SK-N-SH treated with all-trans-retinoic acid at 6 μM for 48 hours (cell line): ENCODE measurements around the gene KRT17.

Source experiments
- ATAC-seq: fragments of 200-7000 bp; cut with Tn5 transposase; 3 replicates; pipeline ENCODE4 v1.9.1; 2020; ENCODE audit warnings: mild to moderate bottlenecking, moderate library complexity
- ARNTL ChIP-seq: fragments of 450-650 bp; formaldehyde crosslinking; IDR thresholded peaks from 2 replicates; pipeline ENCODE4 v1.5.0; 2020; ENCODE audit warnings: low read depth, mild to moderate bottlenecking, moderate library complexity, borderline replicate concordance
- BACH2 ChIP-seq: fragments of 250-450 bp; sonication (Bioruptor Pico); IDR thresholded peaks from 2 replicates; pipeline ENCODE4 v1.9.0; 2021; ENCODE audit warnings: mild to moderate bottlenecking, borderline replicate concordance
- CSRNP3 ChIP-seq: fragments of 250-450 bp; sonication (Bioruptor Pico); IDR thresholded peaks from 2 replicates; pipeline ENCODE4 v1.5.1; 2021; ENCODE audit warnings: mild to moderate bottlenecking, moderate library complexity
- ESRRG ChIP-seq: fragments of 250-450 bp; sonication (Bioruptor Pico); IDR thresholded peaks from 2 replicates; pipeline ENCODE4 v1.6.1; 2021; ENCODE audit warnings: mild to moderate bottlenecking
- GLIS3 ChIP-seq: fragments of 250-450 bp; sonication (Bioruptor Pico); IDR thresholded peaks from 2 replicates; pipeline ENCODE4 v1.5.0; 2020; ENCODE audit warnings: mild to moderate bottlenecking, moderate library complexity
- ISL1 ChIP-seq: fragments of 250-450 bp; sonication (Bioruptor Pico); IDR thresholded peaks from 2 replicates; pipeline ENCODE4 v2.1.2; 2022; ENCODE audit warnings: mild to moderate bottlenecking, moderate library complexity
- OSR1 ChIP-seq: fragments of 250-450 bp; sonication (Bioruptor Pico); IDR thresholded peaks from 2 replicates; pipeline ENCODE4 v1.8.0; 2022; ENCODE audit warnings: moderate library complexity, mild to moderate bottlenecking, inconsistent platforms
- PATZ1 ChIP-seq: fragments of 250-450 bp; sonication (Bioruptor Pico); IDR thresholded peaks from 2 replicates; pipeline ENCODE4 v1.8.0; 2020; ENCODE audit warnings: mild to moderate bottlenecking, moderate library complexity, borderline replicate concordance
- RARB ChIP-seq: fragments of 250-450 bp; sonication (Bioruptor Pico); IDR thresholded peaks from 2 replicates; pipeline ENCODE4 v1.8.0; 2021; ENCODE audit warnings: mild to moderate bottlenecking, moderate library complexity
- SNAI2 ChIP-seq: fragments of 250-450 bp; sonication (Bioruptor Pico); IDR thresholded peaks from 2 replicates; pipeline ENCODE4 v1.5.0; 2020; ENCODE audit warnings: mild to moderate bottlenecking, moderate library complexity
- TCF4 ChIP-seq: fragments of 250-450 bp; sonication (Bioruptor Pico); IDR thresholded peaks from 2 replicates; pipeline ENCODE4 v1.8.0; 2021; ENCODE audit warnings: mild to moderate bottlenecking, moderate library complexity, borderline replicate concordance
- TOX ChIP-seq: fragments of 250-450 bp; sonication (Bioruptor Pico); IDR thresholded peaks from 2 replicates; pipeline ENCODE4 v1.8.0; 2021; ENCODE audit warnings: mild to moderate bottlenecking, moderate library complexity, borderline replicate concordance
- ZC3H10 ChIP-seq: fragments of 250-450 bp; sonication (Bioruptor Pico); IDR thresholded peaks from 2 replicates; pipeline ENCODE4 v1.5.1; 2021; ENCODE audit warnings: mild to moderate bottlenecking, moderate library complexity
- ZFP3 ChIP-seq: fragments of 250-450 bp; sonication (Bioruptor Pico); IDR thresholded peaks from 2 replicates; pipeline ENCODE4 v1.5.0; 2020; ENCODE audit warnings: mild to moderate bottlenecking, moderate library complexity
- ZFP30 ChIP-seq: fragments of 450-650 bp; formaldehyde crosslinking; IDR thresholded peaks from 2 replicates; pipeline ENCODE4 v1.5.0; 2022; ENCODE audit warnings: mild to moderate bottlenecking, moderate library complexity
- ZNF565 ChIP-seq: fragments of 450-650 bp; formaldehyde crosslinking; conservative IDR thresholded peaks from 2 replicates; pipeline ENCODE4 v1.5.0; 2020; ENCODE audit warnings: low read depth, mild to moderate bottlenecking, moderate library complexity
- ZNF70 ChIP-seq: fragments of 450-650 bp; formaldehyde crosslinking; IDR thresholded peaks from 2 replicates; pipeline ENCODE4 v1.5.0; 2020; ENCODE audit warnings: mild to moderate bottlenecking, moderate library complexity
- ZNF8 ChIP-seq: fragments of 450-650 bp; formaldehyde crosslinking; IDR thresholded peaks from 2 replicates; pipeline ENCODE4 v1.5.0; 2020; ENCODE audit warnings: mild to moderate bottlenecking, moderate library complexity
- TF ChIP-seq, protein P1 (sequence below): fragments of 250-450 bp; sonication (Bioruptor Pico); IDR thresholded peaks from 2 replicates; pipeline ENCODE4 v1.5.0; 2020; ENCODE audit warnings: mild to moderate bottlenecking, moderate library complexity
- TF ChIP-seq, protein P2 (sequence below): fragments of 250-450 bp; sonication (Bioruptor Pico); IDR thresholded peaks from 2 replicates; pipeline ENCODE4 v1.5.1; 2020; ENCODE audit warnings: low read depth, mild to moderate bottlenecking, moderate library complexity
- TF ChIP-seq, protein P3 (sequence below): fragments of 250-450 bp; sonication (Bioruptor Pico); IDR thresholded peaks from 2 replicates; pipeline ENCODE4 v1.8.0; 2021; ENCODE audit warnings: low read depth, mild to moderate bottlenecking, moderate library complexity, borderline replicate concordance

Gene KRT17

DNA sequence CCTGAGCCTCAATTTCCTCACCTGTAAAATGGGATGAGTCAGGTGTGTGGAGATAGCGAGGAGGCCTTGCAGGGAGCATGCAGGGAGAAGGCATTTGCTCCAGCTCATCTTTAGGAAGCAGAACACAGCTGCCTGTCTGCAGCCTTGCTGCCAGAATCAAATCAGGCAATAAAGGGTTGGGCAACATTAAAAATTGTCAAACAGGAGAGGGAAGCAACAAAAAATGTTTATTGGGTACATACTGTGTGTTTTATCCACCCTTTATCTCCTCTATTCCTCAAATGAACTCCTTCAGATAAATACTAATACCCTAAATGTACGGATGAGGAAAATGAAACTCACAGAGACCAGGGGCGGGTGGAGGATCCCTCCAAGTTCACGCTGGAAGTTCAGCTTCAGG lies 24.1 kb downstream of the KRT17 start:
- ATAC-seq, result no peak
- TF ChIP-seq BACH2 (CRISPR knock-in tag), result no peak
- TF ChIP-seq OSR1 (CRISPR knock-in tag), result no peak
- no peak for TF ChIP-seq SNAI2 (CRISPR knock-in tag)
- no peak for TF ChIP-seq ARNTL (CRISPR knock-in tag)
- no peak for TF ChIP-seq ZC3H10 (CRISPR knock-in tag)
- TF ChIP-seq ZNF565 (CRISPR knock-in tag), result no peak
- no peak for TF ChIP-seq TCF4 (CRISPR knock-in tag)
- TF ChIP-seq ISL1 (CRISPR knock-in tag), result no peak
- TF ChIP-seq CSRNP3, result no peak
- TF ChIP-seq, protein P1, sequence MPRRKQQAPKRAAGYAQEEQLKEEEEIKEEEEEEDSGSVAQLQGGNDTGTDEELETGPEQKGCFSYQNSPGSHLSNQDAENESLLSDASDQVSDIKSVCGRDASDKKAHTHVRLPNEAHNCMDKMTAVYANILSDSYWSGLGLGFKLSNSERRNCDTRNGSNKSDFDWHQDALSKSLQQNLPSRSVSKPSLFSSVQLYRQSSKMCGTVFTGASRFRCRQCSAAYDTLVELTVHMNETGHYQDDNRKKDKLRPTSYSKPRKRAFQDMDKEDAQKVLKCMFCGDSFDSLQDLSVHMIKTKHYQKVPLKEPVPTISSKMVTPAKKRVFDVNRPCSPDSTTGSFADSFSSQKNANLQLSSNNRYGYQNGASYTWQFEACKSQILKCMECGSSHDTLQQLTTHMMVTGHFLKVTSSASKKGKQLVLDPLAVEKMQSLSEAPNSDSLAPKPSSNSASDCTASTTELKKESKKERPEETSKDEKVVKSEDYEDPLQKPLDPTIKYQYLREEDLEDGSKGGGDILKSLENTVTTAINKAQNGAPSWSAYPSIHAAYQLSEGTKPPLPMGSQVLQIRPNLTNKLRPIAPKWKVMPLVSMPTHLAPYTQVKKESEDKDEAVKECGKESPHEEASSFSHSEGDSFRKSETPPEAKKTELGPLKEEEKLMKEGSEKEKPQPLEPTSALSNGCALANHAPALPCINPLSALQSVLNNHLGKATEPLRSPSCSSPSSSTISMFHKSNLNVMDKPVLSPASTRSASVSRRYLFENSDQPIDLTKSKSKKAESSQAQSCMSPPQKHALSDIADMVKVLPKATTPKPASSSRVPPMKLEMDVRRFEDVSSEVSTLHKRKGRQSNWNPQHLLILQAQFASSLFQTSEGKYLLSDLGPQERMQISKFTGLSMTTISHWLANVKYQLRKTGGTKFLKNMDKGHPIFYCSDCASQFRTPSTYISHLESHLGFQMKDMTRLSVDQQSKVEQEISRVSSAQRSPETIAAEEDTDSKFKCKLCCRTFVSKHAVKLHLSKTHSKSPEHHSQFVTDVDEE (CRISPR knock-in tag), result no peak
- TF ChIP-seq PATZ1, result no peak
- no peak for TF ChIP-seq ZFP3
- no peak for TF ChIP-seq ZFP30
- TF ChIP-seq ESRRG (CRISPR knock-in tag), result no peak

DNA sequence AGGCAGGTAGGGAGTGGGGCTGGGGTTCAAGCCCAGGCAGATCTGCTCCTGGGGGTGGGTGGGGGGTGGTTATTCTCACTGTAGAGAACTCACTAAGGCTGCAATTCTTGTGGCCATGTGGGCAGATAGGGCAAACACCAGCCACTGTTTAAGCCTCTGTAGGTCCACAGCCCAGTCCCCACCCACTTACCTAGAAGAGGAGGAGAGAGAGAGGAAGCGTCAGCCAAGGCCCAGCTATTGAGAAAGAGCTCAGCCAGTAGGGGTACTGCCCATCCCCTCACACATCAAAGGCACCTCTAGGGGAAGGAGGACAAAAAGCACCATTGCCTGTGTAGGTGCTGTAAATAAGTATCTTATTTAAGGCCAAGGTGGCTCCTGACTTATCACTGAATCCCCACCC lies 24.7 kb downstream of the KRT17 start:
- TF ChIP-seq TCF4 (CRISPR knock-in tag) (no peak), ISL1 (CRISPR knock-in tag) (no peak), ZNF8 (CRISPR knock-in tag) (no peak), PATZ1 (no peak), ZNF70 (CRISPR knock-in tag) (no peak), ZC3H10 (CRISPR knock-in tag) (no peak), OSR1 (CRISPR knock-in tag) (no peak), ZFP30 (no peak), RARB (CRISPR knock-in tag) (no peak), GLIS3 (CRISPR knock-in tag) (no peak), BACH2 (CRISPR knock-in tag) (no peak), ZFP3 (no peak), TOX (CRISPR knock-in tag) (no peak)
- TF ChIP-seq, protein P2, sequence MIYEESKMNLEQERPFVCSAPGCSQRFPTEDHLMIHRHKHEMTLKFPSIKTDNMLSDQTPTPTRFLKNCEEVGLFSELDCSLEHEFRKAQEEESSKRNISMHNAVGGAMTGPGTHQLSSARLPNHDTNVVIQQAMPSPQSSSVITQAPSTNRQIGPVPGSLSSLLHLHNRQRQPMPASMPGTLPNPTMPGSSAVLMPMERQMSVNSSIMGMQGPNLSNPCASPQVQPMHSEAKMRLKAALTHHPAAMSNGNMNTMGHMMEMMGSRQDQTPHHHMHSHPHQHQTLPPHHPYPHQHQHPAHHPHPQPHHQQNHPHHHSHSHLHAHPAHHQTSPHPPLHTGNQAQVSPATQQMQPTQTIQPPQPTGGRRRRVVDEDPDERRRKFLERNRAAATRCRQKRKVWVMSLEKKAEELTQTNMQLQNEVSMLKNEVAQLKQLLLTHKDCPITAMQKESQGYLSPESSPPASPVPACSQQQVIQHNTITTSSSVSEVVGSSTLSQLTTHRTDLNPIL (CRISPR knock-in tag), result no peak
- TF ChIP-seq, protein P3, sequence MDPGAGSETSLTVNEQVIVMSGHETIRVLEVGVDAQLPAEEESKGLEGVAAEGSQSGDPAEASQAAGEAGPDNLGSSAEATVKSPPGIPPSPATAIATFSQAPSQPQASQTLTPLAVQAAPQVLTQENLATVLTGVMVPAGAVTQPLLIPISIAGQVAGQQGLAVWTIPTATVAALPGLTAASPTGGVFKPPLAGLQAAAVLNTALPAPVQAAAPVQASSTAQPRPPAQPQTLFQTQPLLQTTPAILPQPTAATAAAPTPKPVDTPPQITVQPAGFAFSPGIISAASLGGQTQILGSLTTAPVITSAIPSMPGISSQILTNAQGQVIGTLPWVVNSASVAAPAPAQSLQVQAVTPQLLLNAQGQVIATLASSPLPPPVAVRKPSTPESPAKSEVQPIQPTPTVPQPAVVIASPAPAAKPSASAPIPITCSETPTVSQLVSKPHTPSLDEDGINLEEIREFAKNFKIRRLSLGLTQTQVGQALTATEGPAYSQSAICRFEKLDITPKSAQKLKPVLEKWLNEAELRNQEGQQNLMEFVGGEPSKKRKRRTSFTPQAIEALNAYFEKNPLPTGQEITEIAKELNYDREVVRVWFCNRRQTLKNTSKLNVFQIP (CRISPR knock-in tag), result no peak
- TF ChIP-seq, protein P1 (CRISPR knock-in tag), result no peak
- ATAC-seq, result no peak
